Frontal cortex (tissue), 4 donors: Measurements from ENCODE around the gene TPRKB. TPM values are rescaled to one million over a fixed set of nuclear protein-coding genes. Genes with fewer than 3 reads are reported as not detected.
A peak's percentile ranks its signal among the peaks of the same experiment; 100 is the strongest.
"Not testable (repeated sequence)": the region's sequence is repeated elsewhere in the genome, so short reads cannot be mapped to it uniquely, and the experiment has no call there.

ENCODE experiments used
- DNase-seq, 2 donors: peaks; one replicate each; pipeline ENCODE4 v3.0.0; 2012; ENCODE audit warnings: low spot score in 2 of 2
- FAIRE-seq: peaks from 2 replicates; lab custom pipeline; 2012; peaks lifted over from hg19 to GRCh38; lab: Jason Lieb, UNC
- total RNA-seq: library from RNA; depleted of rRNA; stranded (reverse); fragments of >200 nt; gene quantifications from one replicate; pipeline ENCODE4 v1.2.3, GENCODE V29; 2014
- donor health status: control.
- donor health status: control.
- donor health status: control.

Gene TPRKB
- total RNA-seq, 1 donor from 2014 or later = 43.2 TPM

DNA sequence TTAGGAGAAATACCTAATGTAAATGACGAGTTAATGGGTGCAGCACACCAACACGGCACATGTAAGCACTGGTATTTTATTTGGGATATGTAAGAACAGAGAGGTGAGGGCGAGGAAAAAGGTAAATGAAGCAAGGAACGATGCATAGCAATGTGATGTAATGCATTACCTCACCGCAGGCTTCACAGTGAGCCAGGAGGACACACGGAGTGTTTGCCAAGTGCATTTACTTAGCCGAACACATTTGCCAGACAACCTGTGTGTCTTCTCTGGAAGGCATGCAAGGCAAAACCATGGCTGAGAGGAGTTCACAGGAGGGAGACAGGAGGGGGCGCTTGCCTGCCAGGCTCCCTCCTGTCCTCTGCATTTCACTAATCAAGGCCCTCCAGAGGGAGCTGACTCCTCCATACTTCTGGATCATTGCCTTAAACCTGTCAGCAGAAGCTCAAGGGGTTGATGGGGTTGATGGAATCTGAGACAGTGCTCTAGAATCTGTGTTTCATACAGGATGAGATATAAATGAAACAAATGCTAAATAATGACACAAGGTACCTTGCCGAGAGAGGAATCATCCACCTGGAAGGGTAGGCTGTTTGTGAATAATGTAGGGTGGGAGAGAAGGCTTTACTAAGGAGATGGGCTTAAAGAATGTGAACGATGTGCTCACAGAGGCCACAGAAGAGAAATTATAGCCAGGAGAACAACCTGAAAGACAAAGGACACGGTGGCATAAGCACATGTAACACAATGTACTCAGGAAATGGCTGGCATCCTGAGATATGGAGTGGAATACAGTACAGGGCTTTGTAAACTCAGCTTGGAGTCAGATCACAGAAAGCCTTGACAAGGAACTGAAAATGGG is 9.1 kb upstream of the TPRKB start:
- DNase-seq (no peak), FAIRE-seq (no peak)

DNA sequence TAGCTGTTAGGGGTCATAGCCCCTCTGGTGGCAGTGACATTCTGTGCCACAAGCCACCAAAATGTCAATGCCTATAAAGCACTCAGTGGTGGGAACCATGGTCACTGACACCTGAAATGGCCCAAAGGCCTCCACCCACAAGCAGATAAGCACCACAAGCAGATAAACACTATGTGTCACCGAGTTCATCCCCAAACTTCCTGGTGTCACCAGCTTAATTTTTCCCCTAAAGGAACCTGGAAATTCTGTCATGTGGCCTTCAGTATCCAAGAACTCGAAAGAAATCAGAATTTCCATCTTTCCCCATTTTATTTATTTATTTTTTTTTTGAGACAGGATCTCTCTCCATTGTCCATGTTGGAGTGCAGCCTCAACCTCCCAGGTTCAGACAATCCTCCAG is 3.6 kb upstream of the TPRKB start:
- FAIRE-seq = no peak
- DNase-seq = no peak

DNA sequence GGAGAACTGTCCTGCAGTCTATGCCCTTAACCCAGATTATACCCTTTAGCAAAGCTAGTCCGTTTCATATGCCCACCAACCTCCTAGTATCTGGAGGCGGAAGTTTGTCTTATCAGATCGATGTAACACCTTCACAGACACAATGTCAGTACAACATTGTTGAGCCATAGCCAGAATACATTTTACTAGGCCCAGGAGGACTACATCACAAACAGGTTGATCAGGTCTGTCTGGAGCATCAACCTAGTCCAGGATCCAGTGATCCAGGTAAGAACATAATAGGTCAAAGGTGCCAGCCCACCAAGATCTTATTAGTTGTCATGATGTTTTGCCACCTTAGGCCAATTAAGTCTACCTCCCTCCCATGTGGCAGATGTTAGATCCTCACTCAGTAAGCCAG is 2.0 kb upstream of the TPRKB start:
- DNase-seq (no peak), FAIRE-seq (no peak)

DNA sequence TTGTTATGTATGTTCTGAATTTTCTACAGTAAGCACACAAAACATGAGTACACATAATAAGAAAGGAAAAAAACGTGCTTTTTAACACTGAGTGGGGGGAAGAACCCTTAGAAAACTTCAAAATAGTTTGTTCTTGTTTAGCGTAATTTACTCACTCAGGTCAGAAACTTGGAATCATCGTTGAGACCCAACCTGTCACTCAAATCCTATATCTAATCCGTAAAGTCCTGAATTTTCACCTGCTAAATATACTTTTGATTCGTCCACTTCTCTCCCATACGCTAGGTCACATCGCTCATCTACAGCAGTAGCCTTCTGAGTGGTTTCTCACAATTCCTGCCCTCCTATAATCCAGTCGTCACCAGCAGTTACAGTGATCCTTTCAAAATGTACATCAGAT is 767 bp downstream of the TPRKB start:
- no peak for FAIRE-seq
- no peak for DNase-seq

DNA sequence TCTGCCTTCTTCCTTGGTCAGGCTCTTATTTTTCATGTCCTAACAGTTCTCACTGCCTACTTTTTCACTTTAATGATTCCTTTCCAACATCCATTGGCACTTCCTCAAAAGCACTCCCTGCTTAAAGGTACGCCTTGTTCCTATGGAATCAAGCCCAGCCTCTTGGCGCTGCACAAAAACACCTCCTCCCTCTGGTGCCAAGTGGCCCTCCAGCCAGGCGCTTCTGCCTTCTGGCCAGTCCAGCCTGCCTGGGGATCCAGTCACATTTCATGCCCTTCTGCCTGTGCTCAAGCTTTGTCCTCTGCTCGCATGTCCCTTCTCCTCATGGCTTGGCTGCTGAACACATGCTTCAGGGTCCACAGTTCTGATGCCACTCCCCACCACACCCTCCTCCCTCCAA is 6.3 kb downstream of the TPRKB start:
- FAIRE-seq = no peak
- DNase-seq = no peak

DNA sequence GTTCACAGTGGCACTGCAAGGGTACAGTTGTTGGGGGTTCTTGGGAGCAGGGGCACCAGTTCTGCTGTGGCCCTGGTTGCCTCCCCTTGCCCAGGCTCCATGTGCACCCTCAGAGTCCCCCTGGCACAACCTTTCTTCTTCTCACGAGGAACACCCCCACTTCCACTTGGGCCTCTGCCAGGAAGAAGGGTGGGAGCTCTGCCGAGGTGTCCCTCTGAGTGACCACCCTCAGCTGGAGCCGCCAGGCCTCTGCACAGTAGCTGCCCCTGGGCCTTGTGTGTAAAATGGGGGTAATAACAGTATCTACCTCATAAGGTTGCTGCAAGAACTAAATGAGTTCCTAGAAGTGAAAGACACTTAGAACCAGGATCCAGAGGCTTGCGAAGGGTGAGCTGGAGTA is 8.4 kb downstream of the TPRKB start:
- no peak for DNase-seq
- no peak for FAIRE-seq

DNA sequence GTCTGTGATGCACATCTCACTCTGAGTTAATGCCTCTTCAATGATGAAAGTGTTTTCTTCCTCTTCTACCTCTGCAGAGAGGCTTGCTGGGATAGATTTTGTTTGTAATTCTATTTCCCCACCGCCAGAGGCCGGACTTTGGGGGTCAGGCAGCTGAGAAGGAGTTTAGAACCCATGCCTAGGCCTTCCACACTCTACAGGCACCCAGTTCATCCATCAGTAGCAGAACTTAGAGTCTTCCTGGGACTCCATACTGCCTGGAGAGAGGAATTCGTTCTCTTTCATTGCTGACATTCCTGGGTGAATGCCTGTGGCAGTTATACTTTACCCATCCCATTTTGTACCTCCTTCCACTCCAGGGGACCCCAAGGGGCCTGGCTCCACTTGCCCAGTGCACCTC is 9.1 kb downstream of the TPRKB start:
- no peak for DNase-seq
- FAIRE-seq = no peak

DNA sequence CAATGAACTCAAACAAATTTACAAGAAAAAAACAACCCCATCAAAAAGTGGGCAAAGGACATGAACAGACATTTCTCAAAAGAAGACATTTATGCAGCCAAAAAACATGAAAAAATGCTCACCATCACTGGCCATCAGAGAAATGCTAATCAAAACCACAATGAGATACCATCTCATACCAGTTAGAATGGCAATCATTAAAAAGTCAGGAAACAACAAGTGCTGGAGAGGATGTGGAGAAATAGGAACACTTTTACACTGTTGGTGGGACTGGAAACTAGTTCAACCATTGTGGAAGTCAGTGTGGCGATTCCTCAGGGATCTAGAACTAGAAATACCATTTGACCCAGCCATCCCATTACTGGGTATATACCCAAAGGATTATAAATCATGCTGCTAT is 10.5 kb downstream of the TPRKB start:
- not testable (repeated sequence) for DNase-seq, FAIRE-seq

DNA sequence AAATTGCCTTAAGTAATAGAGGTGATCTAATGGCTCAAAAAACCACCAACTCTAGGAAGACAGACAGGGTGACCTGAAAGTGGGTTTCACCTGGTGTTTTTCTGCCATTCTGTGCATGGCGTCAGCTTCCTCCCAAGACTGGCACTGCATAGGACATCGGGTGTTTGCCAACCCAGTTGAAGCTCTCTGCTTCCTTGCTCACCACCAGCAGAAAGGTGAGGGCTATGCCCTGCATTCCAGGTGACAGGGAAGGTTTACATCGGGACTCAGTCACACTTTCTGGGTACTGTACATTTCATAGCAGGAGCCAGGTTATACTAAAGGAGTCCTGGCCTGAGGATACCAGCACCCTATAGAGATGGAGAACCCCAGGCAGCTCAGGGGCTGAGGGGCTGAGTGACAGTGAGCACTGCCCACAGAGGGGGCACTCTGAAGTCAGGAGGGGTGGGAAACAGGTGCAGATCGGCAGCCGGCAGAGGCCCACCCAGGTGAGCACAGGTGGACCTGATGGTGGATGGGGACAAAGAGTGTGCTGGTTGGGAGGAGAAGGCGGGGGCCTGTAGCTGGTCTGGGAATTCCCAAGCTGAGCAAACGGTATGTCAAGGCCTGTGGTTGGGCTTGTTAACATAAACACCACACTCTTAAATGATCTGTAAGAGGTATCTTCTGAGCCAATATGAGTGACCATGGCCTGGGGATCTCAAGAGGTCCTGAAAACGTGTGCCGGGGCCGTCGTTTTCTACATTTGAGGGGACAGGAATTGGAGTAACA is 18.1 kb downstream of the TPRKB start:
- no peak for FAIRE-seq

DNA sequence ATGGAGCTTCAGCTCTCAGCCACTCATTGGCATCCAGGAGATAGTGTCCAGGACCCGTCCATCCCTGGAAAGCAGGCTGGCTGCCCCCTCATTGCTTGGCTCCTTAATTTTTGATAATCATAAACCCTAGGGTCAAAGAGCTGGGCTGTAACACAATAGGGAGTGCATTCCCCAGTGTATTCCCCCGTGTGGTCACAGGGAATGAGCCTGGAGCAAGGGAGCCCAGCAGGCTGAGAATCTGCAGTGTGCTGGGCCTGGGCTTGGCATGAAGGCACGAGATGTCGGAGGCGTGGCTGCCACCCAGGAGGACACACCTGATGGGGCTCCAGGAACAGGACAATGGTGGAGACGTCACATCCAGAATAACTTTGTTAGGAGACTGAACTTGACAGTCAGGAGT is 18.7 kb downstream of the TPRKB start:
- DNase-seq (no peak), FAIRE-seq (no peak)

More for the DNA sequence above, 18.1 kb downstream of the TPRKB start:
- no peak for DNase-seq

DNA sequence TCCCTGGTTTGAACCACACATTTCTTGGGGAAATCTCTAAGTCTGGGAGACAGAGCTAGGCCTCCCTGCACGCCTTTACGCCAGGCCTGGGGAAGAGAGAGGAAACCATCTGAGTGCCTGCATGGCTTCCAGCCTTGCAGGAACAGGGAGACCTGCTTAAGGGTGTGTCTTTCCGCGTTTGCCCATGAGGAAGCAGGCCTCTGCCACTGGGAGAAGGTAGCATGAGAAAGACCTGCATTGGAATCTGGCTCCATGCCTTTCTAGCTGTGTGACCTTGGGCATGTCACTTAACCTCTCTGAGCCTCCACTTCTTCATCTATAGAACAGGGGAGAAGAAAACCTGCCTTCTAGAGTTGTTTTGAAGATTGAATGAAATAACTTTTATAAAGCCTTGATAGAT is 19.4 kb downstream of the TPRKB start:
- FAIRE-seq, DNase-seq: not testable (repeated sequence)

DNA sequence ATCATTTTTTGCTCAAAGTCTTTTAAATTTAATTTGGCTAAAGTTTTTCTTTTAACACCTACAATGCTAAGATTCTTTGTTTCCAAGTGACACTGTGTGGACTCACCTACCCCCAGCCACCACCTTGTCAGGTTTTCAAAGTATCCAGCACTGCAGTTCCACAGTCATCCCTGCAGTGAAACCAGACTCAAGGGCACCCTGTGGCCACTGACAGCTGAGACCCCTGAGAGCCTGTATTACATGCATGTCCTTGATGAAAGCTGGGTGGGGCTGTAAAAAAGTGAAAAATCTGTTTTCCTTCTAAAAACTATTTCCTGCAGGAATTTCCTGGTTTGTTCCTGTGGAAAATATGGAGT is 19.9 kb downstream of the TPRKB start:
- DNase-seq (no peak), FAIRE-seq (no peak)

DNA sequence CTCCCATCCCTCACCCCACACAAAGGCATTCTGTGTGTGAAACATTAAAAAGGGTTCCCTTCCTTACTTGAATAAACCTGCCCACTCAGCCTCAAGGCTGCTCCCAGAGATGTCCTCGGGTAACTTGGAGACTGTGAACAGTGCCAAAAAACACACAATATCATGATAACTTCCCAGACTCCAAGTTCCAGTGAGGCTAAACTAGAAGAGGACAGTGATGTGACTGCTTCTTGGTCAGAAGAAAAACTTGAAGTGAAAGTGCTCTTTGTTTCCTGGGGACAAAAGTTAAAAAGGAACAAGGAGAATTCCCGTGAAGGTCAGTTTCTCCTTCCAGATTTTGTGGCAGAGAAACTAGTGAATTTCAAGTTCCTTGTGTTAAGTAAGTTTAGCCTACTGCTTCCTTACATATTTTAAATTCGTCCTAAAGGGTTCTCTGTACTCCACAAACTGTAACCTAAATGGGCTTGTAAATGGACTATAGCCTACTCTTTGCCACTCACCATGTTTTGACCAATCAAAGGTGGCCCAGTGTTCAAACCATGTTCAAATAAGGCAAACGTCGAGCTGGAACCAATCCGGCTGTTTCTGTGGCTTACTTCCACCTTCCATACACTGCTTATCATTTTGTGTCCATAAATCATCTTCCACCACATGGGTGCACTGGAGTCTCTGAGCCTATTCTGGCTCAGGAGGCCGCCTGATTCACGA is 20.4 kb downstream of the TPRKB start:
- DNase-seq = peak in 1 of 2 donors; percentile 28
- no peak for FAIRE-seq

DNA sequence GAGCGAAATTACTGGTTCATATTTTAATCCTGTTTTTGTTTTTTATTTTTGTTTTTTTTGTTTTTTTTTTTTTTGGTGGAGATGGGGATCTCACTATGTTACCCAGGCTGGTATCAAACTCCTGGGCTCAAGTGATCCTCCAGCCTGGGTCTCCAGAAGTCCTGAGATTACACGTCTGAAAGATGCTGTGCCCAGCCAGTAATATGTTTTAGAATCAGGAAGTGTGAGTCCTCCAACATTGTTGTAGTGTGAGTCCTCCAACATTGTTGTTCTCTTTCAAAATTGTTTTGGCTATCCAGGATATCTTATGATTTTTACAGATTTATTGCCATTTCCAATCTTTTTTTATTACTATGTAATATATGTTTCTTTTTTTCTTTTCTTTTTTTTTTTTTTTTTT is 23.1 kb downstream of the TPRKB start:
- FAIRE-seq (no peak), DNase-seq (no peak)

DNA sequence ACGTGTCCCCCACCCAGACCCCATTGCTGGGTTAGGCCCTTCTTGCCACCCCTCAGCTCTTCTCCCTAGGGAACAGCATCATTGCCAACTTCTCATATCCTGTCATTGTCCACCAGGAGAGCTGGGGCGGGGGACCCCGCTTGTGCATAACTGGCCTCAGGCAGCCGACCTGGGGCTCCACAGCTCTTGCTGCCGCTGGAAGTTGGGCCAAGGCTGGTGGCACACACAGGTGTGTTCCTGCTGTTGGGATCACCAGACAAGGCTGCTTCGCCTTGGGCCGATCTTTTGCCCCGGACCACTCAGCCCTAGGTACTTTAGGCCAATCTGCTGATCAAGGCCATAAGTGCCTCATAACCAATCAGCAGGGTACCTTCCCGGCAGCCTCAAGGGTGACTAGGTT is 28.6 kb downstream of the TPRKB start:
- no peak for DNase-seq
- no peak for FAIRE-seq

DNA sequence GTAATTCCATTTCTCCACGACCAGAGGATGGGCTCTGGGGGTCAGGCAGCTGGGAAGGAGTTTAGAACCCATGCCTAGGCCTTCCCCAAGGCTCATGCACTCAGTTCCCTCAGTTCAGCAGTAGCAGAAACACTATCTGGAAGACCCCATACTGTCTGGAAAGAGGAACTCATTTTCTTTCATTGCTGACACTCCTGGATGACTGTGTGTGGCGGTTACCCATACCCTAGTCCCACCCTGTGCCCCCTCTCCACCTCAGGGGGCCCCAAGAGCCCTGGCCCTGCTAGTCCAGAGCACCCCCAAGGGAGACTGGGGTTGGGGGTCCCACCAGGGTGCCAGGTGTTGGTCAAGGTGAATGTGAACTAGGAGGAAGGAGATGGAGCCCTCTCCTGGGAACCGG is 29.5 kb downstream of the TPRKB start:
- DNase-seq (no peak), FAIRE-seq (no peak)

DNA sequence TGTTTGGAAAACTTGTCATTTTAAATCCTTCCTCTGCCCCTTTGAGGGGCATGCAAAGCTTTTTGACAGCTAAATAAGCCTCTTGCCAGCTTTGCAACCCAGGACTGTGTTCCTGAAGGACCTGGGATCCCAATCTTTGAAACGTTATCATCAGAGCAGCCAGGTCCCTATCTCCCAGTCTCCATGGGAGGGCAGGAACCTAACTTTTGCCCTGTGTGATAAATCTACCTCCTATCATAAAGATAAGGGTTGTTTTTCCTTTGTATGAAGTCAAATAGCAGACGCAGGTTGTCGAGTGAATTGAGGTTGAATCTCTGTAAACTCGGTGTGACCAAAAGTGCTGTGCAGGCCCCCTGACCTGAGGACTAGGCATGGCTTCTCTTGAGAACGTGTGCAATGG is 30.1 kb downstream of the TPRKB start:
- DNase-seq = no peak
- no peak for FAIRE-seq

DNA sequence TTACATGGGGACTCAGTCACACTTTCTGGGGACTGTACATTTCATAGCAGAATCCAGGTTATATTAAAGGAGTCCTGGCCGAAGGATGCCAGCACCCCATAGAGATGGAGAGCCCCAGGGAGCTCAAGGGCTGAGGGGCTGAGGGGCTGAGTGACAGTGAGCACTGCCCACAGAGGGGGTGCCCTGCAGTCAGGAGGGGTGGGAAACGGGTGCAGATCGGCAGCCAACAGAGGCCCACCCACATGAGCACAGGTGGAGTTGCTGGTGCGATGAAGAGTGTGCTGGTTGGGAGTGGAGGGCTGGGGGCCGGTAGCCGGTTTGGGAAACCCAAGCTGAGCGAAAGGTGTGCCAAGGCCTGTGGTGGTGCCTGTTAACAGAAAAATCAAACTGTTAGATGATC is 32.1 kb downstream of the TPRKB start:
- no peak for FAIRE-seq
- no peak for DNase-seq

DNA sequence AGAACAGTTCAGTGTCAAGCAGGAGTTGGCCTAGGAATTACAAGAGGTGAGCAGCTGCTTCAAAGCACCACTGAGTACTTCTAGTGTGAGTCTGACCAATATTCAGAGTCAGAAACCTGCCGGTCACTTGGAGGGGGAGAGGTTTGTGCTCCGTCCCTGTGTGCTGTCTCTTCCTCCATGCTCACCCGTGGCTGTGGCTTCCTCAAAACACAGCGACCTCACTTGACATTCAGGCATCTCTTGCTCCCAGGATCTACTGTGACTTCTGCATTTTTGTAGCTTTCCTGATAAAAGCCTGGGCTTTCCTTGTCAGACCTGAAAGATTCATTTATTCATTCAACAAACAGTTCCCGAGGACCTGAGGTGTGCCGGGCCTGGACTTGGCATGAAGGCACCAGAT is 32.9 kb downstream of the TPRKB start:
- FAIRE-seq = no peak

DNA sequence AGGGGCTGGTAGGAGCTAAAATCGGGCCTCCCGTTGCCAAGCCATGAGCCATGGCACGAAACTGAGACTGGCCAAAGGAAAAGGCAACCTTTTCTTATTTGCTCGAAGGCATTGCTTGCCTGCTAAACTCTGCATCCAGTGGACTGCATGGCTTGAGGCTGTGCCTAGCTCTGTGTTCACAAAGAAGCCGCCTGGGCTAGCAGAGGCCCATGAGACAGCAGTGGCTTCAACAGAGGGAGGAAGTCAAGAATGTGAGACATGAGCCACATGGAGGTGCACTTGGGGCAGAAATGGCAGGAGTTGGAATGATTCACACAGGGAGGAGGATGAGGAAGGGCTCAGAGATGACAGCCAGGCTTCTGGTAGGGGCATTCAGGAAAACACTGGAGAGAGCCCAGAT is 33.5 kb downstream of the TPRKB start:
- FAIRE-seq (no peak), DNase-seq (no peak)

More for the DNA sequence above, 32.9 kb downstream of the TPRKB start:
- no peak for DNase-seq
